Endothelial cell of umbilical vein (primary cell): ENCODE data around the gene RNASET2. TPM values are rescaled to one million over a fixed set of nuclear protein-coding genes. Genes with fewer than 3 reads are reported as not detected.

ENCODE experiments used
- BruUV-seq: library from RNA; stranded (reverse); fragments of 400-500 nt; replicated peaks from 2 replicates; lab custom pipeline; 2021; lab: Mats Ljungman, UMichigan
- CTCF ChIA-PET: fragments of 300-600, 350-600 bp; sonication (Branson Sonifier 250); formaldehyde crosslinking; loops from one replicate; lab custom pipeline; 2021; ENCODE audit warnings: antibody characterized with exemption, inconsistent platforms; lab: Charles Lee
- POLR2A ChIA-PET: fragments of 300-600, 350-600 bp; sonication (Branson Sonifier 250); formaldehyde crosslinking; loops from one replicate; lab custom pipeline; 2021; ENCODE audit warnings: antibody characterized with exemption, inconsistent platforms; lab: Charles Lee
- DNase-seq: peaks from one replicate; pipeline ENCODE4 v3.0.0-alpha.2; 2011; ENCODE audit warnings: low read depth, low spot score
- FAIRE-seq: peaks from 2 replicates; lab custom pipeline; 2011; peaks lifted over from hg19 to GRCh38; lab: Jason Lieb, UNC
- H2AFZ ChIP-seq: 2 replicates; pipeline ENCODE4 v1.6.0; 2012; ENCODE audit warnings: low read depth, low read length, control low read depth, inconsistent platforms
- H3K27ac ChIP-seq: 2 replicates; pipeline ENCODE4 v1.5.1; 2011; ENCODE audit warnings: low read depth, mild to moderate bottlenecking, control low read depth, low read length, moderate library complexity; ENCODE audit not compliant: insufficient read depth
- H3K27me3 ChIP-seq, 2 experiments: 2 replicates each; pipeline versions ENCODE4 v1.6.0 to v1.6.1; 2011; ENCODE audit warnings: low read length in 2 of 2, mixed read lengths in 1 of 2; ENCODE audit not compliant: control insufficient read depth in 2 of 2, insufficient read depth in 2 of 2
- H3K36me3 ChIP-seq, 2 experiments: 2 replicates in 1 of 2; 3 replicates in 1 of 2; pipeline ENCODE4 v1.5.1; 2011; ENCODE audit warnings: low read length in 2 of 2, mild to moderate bottlenecking in 1 of 2, moderate library complexity in 1 of 2; ENCODE audit not compliant: control insufficient read depth in 2 of 2, insufficient read depth in 2 of 2; ENCODE audit errors: extremely low read depth in 1 of 2
- H3K4me1 ChIP-seq: 3 replicates; pipeline ENCODE4 v1.5.1; 2011; ENCODE audit warnings: mild to moderate bottlenecking, low read length; ENCODE audit not compliant: control insufficient read depth, insufficient read depth; ENCODE audit errors: extremely low read depth
- H3K4me2 ChIP-seq: 2 replicates; pipeline ENCODE4 v1.6.1; 2011; ENCODE audit warnings: low read length, control low read depth, mixed read lengths; ENCODE audit not compliant: insufficient read depth
- H3K4me3 ChIP-seq, 3 experiments: fragments of 200-600 bp in 1 of 3; sonication (generic), shearing (Covaris generic) in 1 of 3; replicated peaks in 1 of 3; 2 replicates each; pipeline ENCODE4 v1.5.1; 2011 to 2016; ENCODE audit warnings: control low read depth in 3 of 3, low read length in 3 of 3, mild to moderate bottlenecking in 2 of 3, inconsistent platforms in 1 of 3, low read depth in 1 of 3, moderate library complexity in 1 of 3; ENCODE audit not compliant: insufficient read depth in 1 of 3
- H3K79me2 ChIP-seq: 2 replicates; pipeline ENCODE4 v1.6.0; 2012; ENCODE audit warnings: low read length, inconsistent platforms; ENCODE audit not compliant: control insufficient read depth, insufficient read depth
- H3K9ac ChIP-seq: replicated peaks from 2 replicates; pipeline ENCODE3; 2011; ENCODE audit warnings: low read length, control low read depth; ENCODE audit not compliant: insufficient read depth; ENCODE audit errors: extremely low read depth
- H3K9me1 ChIP-seq: replicated peaks from 3 replicates; pipeline ENCODE4 v1.6.0; 2011; ENCODE audit warnings: mild to moderate bottlenecking, low read length; ENCODE audit not compliant: control insufficient read depth, insufficient read depth; ENCODE audit errors: extremely low read depth
- H3K9me3 ChIP-seq: replicated peaks from 2 replicates; pipeline ENCODE4 v1.5.1; 2012; ENCODE audit warnings: low read length, inconsistent platforms; ENCODE audit not compliant: control insufficient read depth, insufficient read depth
- H4K20me1 ChIP-seq: replicated peaks from 2 replicates; pipeline ENCODE3; 2011; ENCODE audit warnings: mild to moderate bottlenecking, low read length; ENCODE audit not compliant: control insufficient read depth, insufficient read depth; ENCODE audit errors: extremely low read depth
- CTCF ChIP-seq, 2 donors: IDR thresholded peaks; 1 replicate in 1 of 2; 2 replicates in 1 of 2; pipeline ENCODE4 v1.5.1; 2011; ENCODE audit warnings: low read length in 2 of 2, mild to moderate bottlenecking in 2 of 2, moderate library complexity in 2 of 2, control low read depth in 1 of 2, inconsistent platforms in 1 of 2, low read depth in 1 of 2; ENCODE audit not compliant: insufficient read depth in 1 of 2; ENCODE audit errors: extremely low read depth in 1 of 2
- EZH2 ChIP-seq: IDR thresholded peaks from 2 replicates; pipeline ENCODE4 v1.6.1; 2012; ENCODE audit warnings: borderline replicate concordance, low read depth, mild to moderate bottlenecking, moderate library complexity, low read length, inconsistent platforms; ENCODE audit not compliant: severe bottlenecking
- FOS ChIP-seq: IDR thresholded peaks from 2 replicates; pipeline ENCODE4 v1.6.1; 2011; ENCODE audit warnings: mild to moderate bottlenecking, low read length, moderate library complexity, borderline replicate concordance; ENCODE audit not compliant: insufficient read depth
- GATA2 ChIP-seq: IDR thresholded peaks from 2 replicates; pipeline ENCODE4 v1.7.0; 2011; ENCODE audit warnings: low read depth, mild to moderate bottlenecking, moderate library complexity, mixed read lengths, low read length; ENCODE audit not compliant: insufficient read length, insufficient read depth
- JUN ChIP-seq: IDR thresholded peaks from 2 replicates; pipeline ENCODE4 v1.6.1; 2011; ENCODE audit warnings: borderline replicate concordance, low read depth; ENCODE audit not compliant: insufficient read length, insufficient read depth
- MAX ChIP-seq: IDR thresholded peaks from 2 replicates; pipeline ENCODE4 v1.6.1; 2011; ENCODE audit not compliant: insufficient read depth, insufficient read length
- MYC ChIP-seq: IDR thresholded peaks from one replicate; pipeline ENCODE4 v1.6.1; 2011; ENCODE audit warnings: mild to moderate bottlenecking, low read depth, low read length
- POLR2A ChIP-seq: IDR thresholded peaks from 2 replicates; pipeline ENCODE4 v1.6.1; 2012; ENCODE audit warnings: low read depth, mild to moderate bottlenecking, control low read depth, low read length
- POLR2AphosphoS5 ChIP-seq: IDR thresholded peaks from 2 replicates; pipeline ENCODE4 v1.6.1; 2012; ENCODE audit warnings: low read depth, mild to moderate bottlenecking, control low read depth, low read length, moderate library complexity; ENCODE audit not compliant: insufficient read depth
- dilution Hi-C: fragments of 300-500 bp; cut with MboI; formaldehyde crosslinking; loops from one replicate; pipeline ENCODE4 v1.15.0; 2019; ENCODE audit warnings: low sequenced_read_pairs; ENCODE audit not compliant: extremely low pct_ligation_motif_present
- intact Hi-C: fragments of 100-400 bp; cut with micrococcal nuclease; formaldehyde crosslinking; loops from one replicate; pipeline ENCODE4 v1.10.0; 2022
- polyA plus RNA-seq, 4 experiments: library from polyadenylated mRNA; depleted of rRNA in 3 of 4; stranded (reverse) in 3 of 4; unstranded in 1 of 4; fragments of >200 nt; gene quantifications; 2 replicates each; pipeline versions ENCODE4 v1.2.1 to v1.2.3, GENCODE V29; 2011 to 2012; ENCODE audit warnings: missing spikeins in 1 of 4
- total RNA-seq: library from RNA; stranded (reverse); gene quantifications from 2 replicates; pipeline ENCODE4 v1.2.3, GENCODE V29; 2021

RNASET2 gene
- total and polyA plus RNA-seq, 2 donors (not counting 3 experiments of a cell fraction or from before 2014, with no cell fraction given): 10.7 to 11.4 TPM

GRCh38 chr6:166904101-166904746 lies 52.1 kb downstream of the RNASET2 start:
- no peaks in the 10 kb centered on the region for H3K9me3 ChIP-seq
- intact Hi-C loops: no loop called here

GRCh38 chr6:166903500-166903899 lies 52.9 kb downstream of the RNASET2 start:
- no peak overlapping the region for H3K27ac ChIP-seq
- no peaks in the 10 kb centered on the region for H3K4me1 ChIP-seq
- no peak for DNase-seq
- no peaks in the 10 kb centered on the region for H3K79me2 ChIP-seq
- POLR2A ChIA-PET: no interaction called here
- H3K9ac ChIP-seq: no peak overlapping the region
- H3K9me3 ChIP-seq: no peaks in the 10 kb centered on the region
- H3K9me1 ChIP-seq: no peaks in the 10 kb centered on the region
- H4K20me1 ChIP-seq: no peaks in the 10 kb centered on the region
- BruUV-seq: no TSS peak
- no peak overlapping the region for H3K4me2 ChIP-seq
- no peaks in the 10 kb centered on the region for H3K36me3 ChIP-seq
- TF ChIP-seq POLR2AphosphoS5 (no peak), JUN (no peak), CTCF (IDR thresholded peaks at IDR 0.05; ENCODE audit: extremely low read depth in 1 of 2, insufficient read depth in 1 of 2, low read depth in 1 of 2, low read length in 2 of 2) (no peak), POLR2A (no peak), MYC (no peak), FOS (no peak), EZH2 (no peak), GATA2 (no peak), MAX (no peak)
- intact Hi-C loops (no loop called here), dilution Hi-C loops (no loop called here)
- no peak overlapping the region for H2AFZ ChIP-seq
- no peak for FAIRE-seq
- H3K27me3 ChIP-seq: no peaks in the 10 kb centered on the region
- CTCF ChIA-PET: interaction anchor here (1.2 to 1.4 kb wide), 2 partner anchors 15 to 85 kb away, joined by 3 read pairs; no protein-coding TSS in a partner anchor
- no peak overlapping the region for H3K4me3 ChIP-seq

More at GRCh38 chr6:166904101-166904746, 52.1 kb downstream of the RNASET2 start:
- Histone ChIP-seq H3K27me3 (no peaks in the 10 kb centered on the region), H3K4me3 (no peak overlapping the region), H4K20me1 (no peaks in the 10 kb centered on the region), H3K9me1 (no peaks in the 10 kb centered on the region), H3K4me2 (no peak overlapping the region), H3K27ac (no peak overlapping the region), H3K36me3 (no peaks in the 10 kb centered on the region), H2AFZ (no peak overlapping the region), H3K79me2 (no peaks in the 10 kb centered on the region), H3K4me1 (no peaks in the 10 kb centered on the region), H3K9ac (no peak overlapping the region)
- dilution Hi-C loops: no loop called here
- ChIA-PET CTCF (interaction anchor here (0.8 to 1.4 kb wide), 3 partner anchors 14 to 84 kb away, joined by 3 read pairs; no protein-coding TSS in a partner anchor), POLR2A (no interaction called here)
- no peak for FAIRE-seq
- TF ChIP-seq FOS (no peak), MAX (no peak), EZH2 (no peak), GATA2 (no peak), POLR2A (no peak), JUN (no peak)
- BruUV-seq: no TSS peak
- DNase-seq: no peak
